ENCODE data around the gene CCDC183.
"Not testable (repeated sequence)": the region's sequence is repeated elsewhere in the genome, so short reads cannot be mapped to it uniquely, and the experiment has no call there.

- TF ChIP-seq CTCF (IDR thresholded peaks at IDR 0.05 in 8 of 11, conservative IDR thresholded peaks at IDR 0.05 in 3 of 11); POLR2A (IDR thresholded peaks at IDR 0.05); POLR2AphosphoS5 (IDR thresholded peaks at IDR 0.05): not testable (repeated sequence)
Measured at GRCh38 chr9:136843159-136843800, 47.1 kb downstream of the CCDC183 start.

Measured in spleen (tissue), 7 donors.